HepG2 (cell line): ENCODE data around the gene TBC1D20.

ENCODE experiments used
- EP300 ChIP-seq, 3 experiments: sonication (generic) in 1 of 3; formaldehyde crosslinking in 1 of 3; IDR thresholded peaks; 2 replicates each; pipeline versions ENCODE4 v1.5.1 to v1.6.1; 2011 to 2020; ENCODE audit warnings: low read depth in 2 of 3, low read length in 2 of 3, borderline replicate concordance in 1 of 3, improper control_type of control experiment in 1 of 3, mild to moderate bottlenecking in 1 of 3, missing genetic modification reagents in 1 of 3, moderate library complexity in 1 of 3
- ETV6 ChIP-seq: sonication (generic); formaldehyde crosslinking; conservative IDR thresholded peaks from 2 replicates; pipeline ENCODE4 v1.4.0; 2020; ENCODE audit warnings: missing genetic modification reagents
- NBN ChIP-seq: fragments of 450-650 bp; conservative IDR thresholded peaks from 2 replicates; pipeline ENCODE4 v1.6.1; 2017
- NPAS2 ChIP-seq: sonication (generic); formaldehyde crosslinking; IDR thresholded peaks from 2 replicates; pipeline ENCODE4 v1.8.0; 2022; ENCODE audit warnings: mild to moderate bottlenecking, missing genetic modification reagents, borderline replicate concordance
- POLR2AphosphoS5 ChIP-seq: IDR thresholded peaks from 2 replicates; pipeline ENCODE4 v1.6.1; 2012; ENCODE audit warnings: low read depth, low read length
- RFX3 ChIP-seq: IDR thresholded peaks from 2 replicates; pipeline ENCODE4 v1.6.1; 2016; ENCODE audit warnings: missing biosample characterization, missing genetic modification reagents
- STAT6 ChIP-seq: sonication (generic); formaldehyde crosslinking; IDR thresholded peaks from 2 replicates; pipeline ENCODE4 v1.4.0; 2020; ENCODE audit warnings: missing genetic modification reagents, mild to moderate bottlenecking, borderline replicate concordance
- TCF7 ChIP-seq: sonication (generic); IDR thresholded peaks from 2 replicates; pipeline ENCODE4 v1.6.1; 2016; ENCODE audit warnings: antibody characterized with exemption, low read depth
- ZBTB8A ChIP-seq: sonication (generic); formaldehyde crosslinking; IDR thresholded peaks from 2 replicates; pipeline ENCODE4 v1.4.0; 2020; ENCODE audit warnings: mild to moderate bottlenecking, low read depth, missing genetic modification reagents, borderline replicate concordance
- ZKSCAN1 ChIP-seq: fragments of 150-350 bp; IDR thresholded peaks from 2 replicates; pipeline ENCODE4 v1.6.1; 2014; ENCODE audit warnings: low read length
- TF ChIP-seq, protein P1 (sequence below): sonication (generic); formaldehyde crosslinking; IDR thresholded peaks from 2 replicates; pipeline ENCODE4 v1.5.0; 2020; ENCODE audit warnings: missing genetic modification reagents
- TF ChIP-seq, protein P2 (sequence below): IDR thresholded peaks from 2 replicates; pipeline ENCODE4 v1.6.1; 2016; ENCODE audit warnings: low read depth, missing genetic modification reagents, missing compliant biosample characterization
- TF ChIP-seq, protein P3 (sequence below): sonication (generic); formaldehyde crosslinking; IDR thresholded peaks from 2 replicates; pipeline ENCODE4 v1.4.0; 2020; ENCODE audit warnings: missing genetic modification reagents

DNA sequence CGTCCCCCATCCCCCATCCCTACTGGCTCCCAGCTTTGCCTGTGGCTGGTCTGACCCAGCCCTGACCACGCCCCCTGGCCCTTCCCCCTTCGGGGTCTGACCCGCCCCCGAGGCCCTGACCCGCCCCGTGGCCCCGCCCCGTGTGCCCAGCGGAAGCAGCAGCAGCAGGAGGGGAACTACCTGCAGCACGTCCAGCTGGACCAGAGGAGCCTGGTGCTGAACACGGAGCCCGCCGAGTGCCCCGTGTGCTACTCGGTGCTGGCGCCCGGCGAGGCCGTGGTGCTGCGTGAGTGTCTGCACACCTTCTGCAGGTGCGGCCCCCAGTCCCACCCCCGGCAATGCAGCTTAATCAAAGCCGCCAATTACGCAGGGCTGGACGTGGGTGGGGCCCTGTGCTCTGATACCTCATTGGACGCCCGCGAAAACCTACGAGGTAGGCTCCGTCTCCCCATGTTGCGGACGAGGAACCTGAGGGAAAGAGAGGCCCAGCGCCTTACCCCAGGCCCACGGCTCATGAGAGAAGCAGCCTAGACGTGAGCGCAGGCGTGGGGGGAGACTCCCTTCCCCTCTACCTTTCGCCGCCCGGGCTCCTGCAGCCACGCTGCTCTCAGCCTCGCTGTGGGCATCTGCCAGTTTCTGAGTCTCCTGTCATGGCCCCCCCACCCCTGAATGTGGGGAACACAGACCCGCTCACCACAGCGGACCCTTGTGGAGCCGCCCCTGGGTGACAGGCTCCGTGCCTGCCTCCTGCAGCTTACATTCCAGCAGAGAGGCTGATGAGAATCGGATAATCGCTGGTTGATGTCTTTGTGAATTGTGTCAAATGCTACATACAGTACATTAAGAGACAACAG, 41.4 kb downstream of the TBC1D20 start:
- TF ChIP-seq, protein P1, sequence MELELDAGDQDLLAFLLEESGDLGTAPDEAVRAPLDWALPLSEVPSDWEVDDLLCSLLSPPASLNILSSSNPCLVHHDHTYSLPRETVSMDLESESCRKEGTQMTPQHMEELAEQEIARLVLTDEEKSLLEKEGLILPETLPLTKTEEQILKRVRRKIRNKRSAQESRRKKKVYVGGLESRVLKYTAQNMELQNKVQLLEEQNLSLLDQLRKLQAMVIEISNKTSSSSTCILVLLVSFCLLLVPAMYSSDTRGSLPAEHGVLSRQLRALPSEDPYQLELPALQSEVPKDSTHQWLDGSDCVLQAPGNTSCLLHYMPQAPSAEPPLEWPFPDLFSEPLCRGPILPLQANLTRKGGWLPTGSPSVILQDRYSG (CRISPR knock-in tag), result no peak
- no peak for TF ChIP-seq ETV6 (CRISPR knock-in tag)
- TF ChIP-seq ZKSCAN1, result no peak
- no peak for TF ChIP-seq POLR2AphosphoS5
- TF ChIP-seq, protein P2, sequence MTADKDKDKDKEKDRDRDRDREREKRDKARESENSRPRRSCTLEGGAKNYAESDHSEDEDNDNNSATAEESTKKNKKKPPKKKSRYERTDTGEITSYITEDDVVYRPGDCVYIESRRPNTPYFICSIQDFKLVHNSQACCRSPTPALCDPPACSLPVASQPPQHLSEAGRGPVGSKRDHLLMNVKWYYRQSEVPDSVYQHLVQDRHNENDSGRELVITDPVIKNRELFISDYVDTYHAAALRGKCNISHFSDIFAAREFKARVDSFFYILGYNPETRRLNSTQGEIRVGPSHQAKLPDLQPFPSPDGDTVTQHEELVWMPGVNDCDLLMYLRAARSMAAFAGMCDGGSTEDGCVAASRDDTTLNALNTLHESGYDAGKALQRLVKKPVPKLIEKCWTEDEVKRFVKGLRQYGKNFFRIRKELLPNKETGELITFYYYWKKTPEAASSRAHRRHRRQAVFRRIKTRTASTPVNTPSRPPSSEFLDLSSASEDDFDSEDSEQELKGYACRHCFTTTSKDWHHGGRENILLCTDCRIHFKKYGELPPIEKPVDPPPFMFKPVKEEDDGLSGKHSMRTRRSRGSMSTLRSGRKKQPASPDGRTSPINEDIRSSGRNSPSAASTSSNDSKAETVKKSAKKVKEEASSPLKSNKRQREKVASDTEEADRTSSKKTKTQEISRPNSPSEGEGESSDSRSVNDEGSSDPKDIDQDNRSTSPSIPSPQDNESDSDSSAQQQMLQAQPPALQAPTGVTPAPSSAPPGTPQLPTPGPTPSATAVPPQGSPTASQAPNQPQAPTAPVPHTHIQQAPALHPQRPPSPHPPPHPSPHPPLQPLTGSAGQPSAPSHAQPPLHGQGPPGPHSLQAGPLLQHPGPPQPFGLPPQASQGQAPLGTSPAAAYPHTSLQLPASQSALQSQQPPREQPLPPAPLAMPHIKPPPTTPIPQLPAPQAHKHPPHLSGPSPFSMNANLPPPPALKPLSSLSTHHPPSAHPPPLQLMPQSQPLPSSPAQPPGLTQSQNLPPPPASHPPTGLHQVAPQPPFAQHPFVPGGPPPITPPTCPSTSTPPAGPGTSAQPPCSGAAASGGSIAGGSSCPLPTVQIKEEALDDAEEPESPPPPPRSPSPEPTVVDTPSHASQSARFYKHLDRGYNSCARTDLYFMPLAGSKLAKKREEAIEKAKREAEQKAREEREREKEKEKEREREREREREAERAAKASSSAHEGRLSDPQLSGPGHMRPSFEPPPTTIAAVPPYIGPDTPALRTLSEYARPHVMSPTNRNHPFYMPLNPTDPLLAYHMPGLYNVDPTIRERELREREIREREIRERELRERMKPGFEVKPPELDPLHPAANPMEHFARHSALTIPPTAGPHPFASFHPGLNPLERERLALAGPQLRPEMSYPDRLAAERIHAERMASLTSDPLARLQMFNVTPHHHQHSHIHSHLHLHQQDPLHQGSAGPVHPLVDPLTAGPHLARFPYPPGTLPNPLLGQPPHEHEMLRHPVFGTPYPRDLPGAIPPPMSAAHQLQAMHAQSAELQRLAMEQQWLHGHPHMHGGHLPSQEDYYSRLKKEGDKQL (CRISPR knock-in tag), result no peak
- no peak for TF ChIP-seq NPAS2 (CRISPR knock-in tag)
- TF ChIP-seq ZBTB8A (CRISPR knock-in tag), result no peak
- TF ChIP-seq, protein P3, sequence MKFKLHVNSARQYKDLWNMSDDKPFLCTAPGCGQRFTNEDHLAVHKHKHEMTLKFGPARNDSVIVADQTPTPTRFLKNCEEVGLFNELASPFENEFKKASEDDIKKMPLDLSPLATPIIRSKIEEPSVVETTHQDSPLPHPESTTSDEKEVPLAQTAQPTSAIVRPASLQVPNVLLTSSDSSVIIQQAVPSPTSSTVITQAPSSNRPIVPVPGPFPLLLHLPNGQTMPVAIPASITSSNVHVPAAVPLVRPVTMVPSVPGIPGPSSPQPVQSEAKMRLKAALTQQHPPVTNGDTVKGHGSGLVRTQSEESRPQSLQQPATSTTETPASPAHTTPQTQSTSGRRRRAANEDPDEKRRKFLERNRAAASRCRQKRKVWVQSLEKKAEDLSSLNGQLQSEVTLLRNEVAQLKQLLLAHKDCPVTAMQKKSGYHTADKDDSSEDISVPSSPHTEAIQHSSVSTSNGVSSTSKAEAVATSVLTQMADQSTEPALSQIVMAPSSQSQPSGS (CRISPR knock-in tag), result no peak
- no peak for TF ChIP-seq TCF7
- no peak for TF ChIP-seq RFX3 (CRISPR knock-in tag)
- no peak for TF ChIP-seq EP300 (IDR thresholded peaks at IDR 0.05; ENCODE audit: low read depth in 2 of 2, low read length in 2 of 2)
- TF ChIP-seq EP300 (CRISPR knock-in tag; IDR thresholded peaks at IDR 0.05; ENCODE audit: borderline replicate concordance), result no peak
- TF ChIP-seq NBN, result no peak
- no peak for TF ChIP-seq STAT6
